ENCODE measurements around the gene RASA3. TPM values are rescaled to one million over a fixed set of nuclear protein-coding genes. Genes with fewer than 3 reads are reported as not detected.

The RASA3 gene
- total RNA-seq, 3 donors from 2014 or later: 7.9 to 19.0 (median 8.4) TPM

DNA sequence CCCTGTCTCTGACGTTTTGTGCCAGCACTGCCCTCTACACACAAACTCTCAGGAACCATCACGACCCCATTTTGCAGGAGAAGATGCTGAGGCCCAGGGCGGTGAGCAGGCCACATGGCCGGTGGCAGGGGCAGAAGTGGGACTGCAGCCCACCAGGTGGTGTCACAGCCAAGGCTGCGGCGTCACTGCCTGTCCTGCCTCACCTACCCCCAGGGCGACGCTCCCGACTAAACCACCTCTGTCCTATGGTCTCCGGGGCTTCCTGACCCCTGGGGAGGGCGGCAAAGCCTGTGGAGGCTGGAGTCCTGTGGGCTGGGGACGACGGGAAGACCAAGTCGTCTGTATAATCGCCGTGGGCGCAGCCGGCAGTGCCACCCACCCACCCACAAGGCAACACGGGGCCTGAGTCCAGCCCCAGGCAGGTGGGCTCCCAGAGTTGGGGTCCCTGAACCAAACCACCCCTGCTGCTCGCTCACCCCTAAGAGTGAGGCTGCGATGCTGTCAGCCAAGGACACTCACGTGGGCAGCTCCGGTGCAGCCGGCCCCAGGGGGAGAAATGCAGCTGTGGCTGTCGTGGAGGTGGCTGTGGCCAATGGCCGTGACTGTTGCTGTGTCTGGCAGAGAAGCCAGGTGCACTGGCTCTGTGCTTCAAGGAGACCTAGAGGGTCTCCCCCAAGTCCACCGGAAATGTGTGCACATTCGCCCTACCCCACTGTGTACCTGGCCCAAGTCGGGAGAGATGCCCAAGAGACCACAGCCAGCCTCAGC is 29.7 kb downstream of the RASA3 start:
- ATAC-seq (no peak), DNase-seq (peak in 2 of 3 donors; percentile 19 to 44)
- TF ChIP-seq, protein P1, sequence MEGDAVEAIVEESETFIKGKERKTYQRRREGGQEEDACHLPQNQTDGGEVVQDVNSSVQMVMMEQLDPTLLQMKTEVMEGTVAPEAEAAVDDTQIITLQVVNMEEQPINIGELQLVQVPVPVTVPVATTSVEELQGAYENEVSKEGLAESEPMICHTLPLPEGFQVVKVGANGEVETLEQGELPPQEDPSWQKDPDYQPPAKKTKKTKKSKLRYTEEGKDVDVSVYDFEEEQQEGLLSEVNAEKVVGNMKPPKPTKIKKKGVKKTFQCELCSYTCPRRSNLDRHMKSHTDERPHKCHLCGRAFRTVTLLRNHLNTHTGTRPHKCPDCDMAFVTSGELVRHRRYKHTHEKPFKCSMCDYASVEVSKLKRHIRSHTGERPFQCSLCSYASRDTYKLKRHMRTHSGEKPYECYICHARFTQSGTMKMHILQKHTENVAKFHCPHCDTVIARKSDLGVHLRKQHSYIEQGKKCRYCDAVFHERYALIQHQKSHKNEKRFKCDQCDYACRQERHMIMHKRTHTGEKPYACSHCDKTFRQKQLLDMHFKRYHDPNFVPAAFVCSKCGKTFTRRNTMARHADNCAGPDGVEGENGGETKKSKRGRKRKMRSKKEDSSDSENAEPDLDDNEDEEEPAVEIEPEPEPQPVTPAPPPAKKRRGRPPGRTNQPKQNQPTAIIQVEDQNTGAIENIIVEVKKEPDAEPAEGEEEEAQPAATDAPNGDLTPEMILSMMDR (IDR thresholded peaks at IDR 0.05): no peak
- H3K4me1 ChIP-seq (ENCODE audit: low read depth): no peaks in the 10 kb centered on the region
- H3K4me3 ChIP-seq: no peak overlapping the region
- H3K36me3 ChIP-seq (ENCODE audit: low read depth): no peaks in the 10 kb centered on the region
- H3K9me3 ChIP-seq: no peaks in the 10 kb centered on the region
- intact Hi-C loops (cut with DNase I, micrococcal nuclease): no loop called here

DNA sequence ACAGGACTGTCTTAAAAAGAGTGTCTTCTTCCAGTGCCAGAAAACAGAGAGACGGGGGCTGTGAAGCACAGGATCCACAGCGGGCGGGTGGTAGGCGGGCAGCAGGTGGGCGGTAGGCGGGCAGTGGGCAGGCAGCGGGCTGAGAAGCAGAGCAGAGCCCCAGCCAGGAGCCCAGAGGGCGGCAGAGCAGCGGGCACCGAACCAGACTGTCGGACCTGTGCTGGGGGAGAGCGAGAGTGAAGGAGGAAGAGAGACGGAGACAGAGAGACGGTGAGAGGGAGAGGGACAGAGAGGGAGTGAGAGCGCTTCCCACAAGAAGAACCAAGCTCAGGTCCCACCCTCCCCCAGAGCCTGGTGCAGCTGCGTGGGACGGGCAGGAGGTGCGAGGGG is 30.3 kb downstream of the RASA3 start:
- DNase-seq (peak in 2 of 3 donors; percentile 23 to 33), ATAC-seq (no peak)
- H3K36me3 ChIP-seq (ENCODE audit: low read depth): no peaks in the 10 kb centered on the region
- H3K4me1 ChIP-seq (ENCODE audit: low read depth): no peaks in the 10 kb centered on the region
- no peaks in the 10 kb centered on the region for H3K9me3 ChIP-seq
- no peak overlapping the region for H3K4me3 ChIP-seq
- TF ChIP-seq, protein P1 (IDR thresholded peaks at IDR 0.05): no peak
- intact Hi-C loops (cut with DNase I, micrococcal nuclease): no loop called here

DNA sequence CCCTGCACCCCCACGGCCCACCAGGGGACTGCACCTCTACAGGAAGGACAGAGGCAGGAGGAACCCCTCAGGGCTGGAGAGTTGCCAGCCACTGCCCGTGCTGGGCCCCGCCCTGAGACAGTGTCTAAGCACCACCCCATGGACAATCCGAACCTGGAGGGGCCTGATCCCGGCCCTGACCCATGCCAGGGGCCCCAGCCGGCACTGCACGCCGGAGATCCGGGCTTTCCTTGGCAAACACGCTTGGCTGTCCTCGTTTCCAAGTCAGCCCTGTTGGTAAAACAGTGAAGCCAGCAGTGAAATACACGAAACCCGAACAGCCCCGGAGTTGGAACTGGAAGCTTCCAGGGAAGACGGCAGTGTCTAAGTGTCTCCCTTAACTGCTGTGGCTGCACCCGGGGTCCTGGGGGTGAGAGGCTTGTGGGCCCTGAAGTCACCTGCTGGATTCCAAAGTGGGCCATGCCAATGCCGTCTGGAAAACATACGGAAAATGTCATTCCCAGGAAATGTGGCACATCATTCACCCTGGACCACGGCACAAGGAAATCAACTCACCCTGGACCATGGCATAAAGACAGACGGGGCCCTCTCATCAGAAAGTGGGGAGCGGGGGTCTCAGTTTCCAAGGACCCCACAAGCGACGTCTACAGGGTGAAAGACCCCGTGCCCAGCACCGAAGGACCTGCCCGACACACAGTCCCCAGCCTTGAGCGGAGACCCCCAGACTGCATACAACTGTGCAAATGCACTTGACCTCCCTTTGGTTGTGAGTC is 30.9 kb downstream of the RASA3 start:
- H3K9me3 ChIP-seq: no peaks in the 10 kb centered on the region
- TF ChIP-seq, protein P1 (IDR thresholded peaks at IDR 0.05): no peak
- H3K36me3 ChIP-seq (ENCODE audit: low read depth): no peaks in the 10 kb centered on the region
- no peaks in the 10 kb centered on the region for H3K4me1 ChIP-seq (ENCODE audit: low read depth)
- DNase-seq (peak in 2 of 3 donors; percentile 35 to 48), ATAC-seq (no peak)
- intact Hi-C loops (cut with DNase I, micrococcal nuclease): no loop called here
- no peak overlapping the region for H3K4me3 ChIP-seq

DNA sequence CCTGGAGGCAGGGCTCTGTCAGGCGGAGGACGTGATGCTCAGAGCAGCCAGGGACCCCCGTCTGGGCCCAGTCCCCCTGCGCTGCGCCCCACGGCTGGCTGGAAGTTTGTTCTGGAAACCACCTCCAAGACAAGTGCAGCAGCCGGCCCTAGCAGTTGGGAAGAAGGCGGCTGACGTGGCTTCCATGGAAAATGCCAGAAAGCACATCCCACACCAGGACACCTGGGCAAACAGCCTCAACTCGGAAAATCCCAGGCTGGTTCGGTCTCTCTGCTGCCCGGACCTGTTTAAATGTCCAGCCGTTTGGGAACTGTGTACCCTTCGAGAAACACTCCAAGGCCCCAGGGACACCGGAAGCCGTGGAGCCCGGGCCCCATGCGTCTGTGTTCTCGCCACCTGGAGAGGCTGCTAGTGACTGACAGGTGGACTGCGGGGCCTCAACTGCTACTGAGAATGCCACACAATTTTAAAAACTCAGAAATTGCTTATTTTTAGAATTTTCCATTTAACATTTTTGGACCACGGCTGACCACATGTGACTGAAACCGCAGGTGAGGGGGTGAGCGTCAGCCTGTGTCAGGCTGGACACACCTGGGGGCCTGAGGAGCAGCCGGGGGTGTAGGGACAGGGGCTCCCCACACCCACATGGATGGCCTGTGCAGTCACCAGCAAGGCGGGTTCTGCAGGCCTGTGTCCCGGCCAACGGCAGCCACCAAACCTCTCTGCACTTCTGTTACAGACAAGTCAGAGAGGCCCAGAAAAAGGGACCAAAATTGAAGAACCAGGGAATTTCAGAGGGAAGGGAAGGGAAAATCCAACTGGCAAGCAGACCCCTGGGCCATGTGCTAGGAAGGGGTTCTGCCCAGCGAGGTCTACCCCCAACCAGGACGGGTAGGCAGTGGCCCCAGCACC is 31.7 kb downstream of the RASA3 start:
- TF ChIP-seq, protein P1 (IDR thresholded peaks at IDR 0.05): no peak
- H3K36me3 ChIP-seq (ENCODE audit: low read depth): no peaks in the 10 kb centered on the region
- H3K4me1 ChIP-seq (ENCODE audit: low read depth): no peaks in the 10 kb centered on the region
- peak in 2 of 3 donors; percentile 29 to 48 for DNase-seq
- H3K4me3 ChIP-seq: no peak overlapping the region
- intact Hi-C loops (cut with DNase I, micrococcal nuclease): no loop called here
- no peaks in the 10 kb centered on the region for H3K9me3 ChIP-seq
- peak; percentile 4 for ATAC-seq

DNA sequence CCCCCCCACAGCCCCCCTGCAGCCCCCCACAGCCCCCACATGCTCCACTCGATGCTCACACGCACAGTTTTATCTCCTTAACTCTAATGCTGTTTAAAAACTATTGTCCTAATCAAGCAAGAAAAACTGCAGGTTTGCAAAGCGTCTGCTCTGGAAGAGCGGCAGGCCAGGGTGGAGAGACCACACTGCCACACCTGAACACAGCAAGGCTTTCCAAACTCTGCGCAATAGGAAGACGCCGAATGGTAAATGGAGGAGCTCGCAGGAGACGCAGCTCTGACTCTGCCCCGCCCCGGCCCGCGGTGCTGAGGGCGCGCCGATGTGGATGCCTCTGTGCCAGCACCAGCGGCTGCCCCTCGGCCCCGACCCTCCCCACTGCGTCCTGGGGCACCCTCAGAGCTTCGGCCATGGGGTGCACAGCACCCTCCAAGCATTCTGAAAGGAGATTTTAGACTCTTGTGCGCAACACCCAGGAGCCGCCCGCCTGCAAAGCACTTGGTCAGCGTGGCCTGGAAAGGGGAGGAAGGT is 32.4 kb downstream of the RASA3 start:
- intact Hi-C loops (cut with DNase I, micrococcal nuclease): no loop called here
- ATAC-seq (peak; percentile 54), DNase-seq (peak; percentile 23 to 45 (median 36))
- Histone ChIP-seq H3K36me3 (ENCODE audit: low read depth) (no peaks in the 10 kb centered on the region), H3K4me3 (no peak overlapping the region), H3K4me1 (ENCODE audit: low read depth) (no peaks in the 10 kb centered on the region), H3K9me3 (no peaks in the 10 kb centered on the region)
- TF ChIP-seq, protein P1 (IDR thresholded peaks at IDR 0.05): no peak

Measured in mucosa of descending colon (tissue), 3 donors.